GM23338 (cell line): ENCODE data around the gene SNX1.

ENCODE experiments used
- JUNB ChIP-seq: IDR thresholded peaks from one replicate; pipeline ENCODE4 v1.6.1; 2016; ENCODE audit warnings: antibody characterized with exemption; ENCODE audit not compliant: unreplicated experiment
- REST ChIP-seq: IDR thresholded peaks from one replicate; pipeline ENCODE4 v1.6.1; 2018; ENCODE audit warnings: antibody characterized with exemption; ENCODE audit not compliant: unreplicated experiment

- TF ChIP-seq JUNB, result no peak
- TF ChIP-seq REST, result no peak
These were observed 66.7 kb downstream of the SNX1 start for GRCh38 chr15:64162478-64162868.
